Fibroblast of peridontal ligament (primary cell): ENCODE results near the gene CDC42BPG.

Experiments
- DNase-seq: peaks from one replicate; pipeline ENCODE4 v3.0.0-alpha.2; 2010; ENCODE audit errors: extremely low read depth

CDC42BPG gene

DNA sequence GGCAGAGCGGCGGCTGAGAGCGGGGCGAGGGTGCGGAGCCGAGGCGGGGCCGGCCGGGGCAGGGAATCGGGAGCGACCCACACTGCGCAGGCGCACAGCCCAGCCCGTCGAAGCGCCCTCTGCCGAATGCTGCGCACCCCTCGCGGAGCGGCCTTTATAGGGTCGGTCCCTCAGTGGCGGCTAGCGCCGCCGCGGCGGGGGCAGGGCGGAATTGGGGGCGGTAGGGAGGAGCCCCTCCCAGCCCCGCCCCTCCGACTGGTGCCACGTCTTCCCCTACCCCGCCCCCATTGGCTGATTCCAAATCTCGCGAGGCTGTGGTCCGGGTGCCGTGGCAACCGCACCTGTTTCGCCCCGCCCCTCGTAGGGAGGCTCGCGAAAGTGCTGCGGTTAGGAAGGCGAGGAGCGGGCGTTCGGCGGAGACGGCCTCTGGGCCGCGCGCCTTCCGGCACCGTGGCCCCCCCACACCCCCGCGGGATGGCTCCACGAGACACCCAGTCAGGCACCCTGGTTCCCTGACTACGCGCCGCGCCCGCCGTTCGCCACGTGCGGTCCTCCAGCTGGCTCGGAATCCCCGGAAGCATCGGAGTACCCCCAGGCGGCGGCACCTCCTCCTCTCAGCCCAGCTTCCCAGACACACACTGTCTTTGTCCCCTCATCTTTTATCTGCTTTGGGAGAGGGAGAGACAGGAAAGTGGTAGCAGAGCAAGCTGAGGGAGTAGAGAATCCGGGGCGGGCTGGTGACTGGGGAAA lies 34.2 kb upstream of the CDC42BPG start, which contains the start of gene EHD1:
Gene EHD1 (minus strand): TSS at position 128 of the 750 bp plus-strand sequence. CDS start 157 bp downstream, outside the sequence.
- peak; percentile 95 for DNase-seq

DNA sequence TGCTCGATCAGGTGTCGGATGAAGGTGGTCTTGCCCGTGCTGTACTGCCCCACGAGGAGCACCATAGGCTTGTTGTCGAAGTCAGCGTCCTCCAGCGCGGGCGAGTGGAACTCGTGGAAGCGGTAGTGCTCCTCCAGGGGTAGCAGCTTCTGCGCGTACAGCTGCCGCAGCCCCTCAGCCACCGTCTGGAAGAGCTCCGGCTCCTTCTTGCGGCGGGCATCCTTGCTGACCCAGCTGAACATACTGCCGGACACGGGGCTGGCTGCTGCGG lies 33.7 kb upstream of the CDC42BPG start:
- no peak for DNase-seq

DNA sequence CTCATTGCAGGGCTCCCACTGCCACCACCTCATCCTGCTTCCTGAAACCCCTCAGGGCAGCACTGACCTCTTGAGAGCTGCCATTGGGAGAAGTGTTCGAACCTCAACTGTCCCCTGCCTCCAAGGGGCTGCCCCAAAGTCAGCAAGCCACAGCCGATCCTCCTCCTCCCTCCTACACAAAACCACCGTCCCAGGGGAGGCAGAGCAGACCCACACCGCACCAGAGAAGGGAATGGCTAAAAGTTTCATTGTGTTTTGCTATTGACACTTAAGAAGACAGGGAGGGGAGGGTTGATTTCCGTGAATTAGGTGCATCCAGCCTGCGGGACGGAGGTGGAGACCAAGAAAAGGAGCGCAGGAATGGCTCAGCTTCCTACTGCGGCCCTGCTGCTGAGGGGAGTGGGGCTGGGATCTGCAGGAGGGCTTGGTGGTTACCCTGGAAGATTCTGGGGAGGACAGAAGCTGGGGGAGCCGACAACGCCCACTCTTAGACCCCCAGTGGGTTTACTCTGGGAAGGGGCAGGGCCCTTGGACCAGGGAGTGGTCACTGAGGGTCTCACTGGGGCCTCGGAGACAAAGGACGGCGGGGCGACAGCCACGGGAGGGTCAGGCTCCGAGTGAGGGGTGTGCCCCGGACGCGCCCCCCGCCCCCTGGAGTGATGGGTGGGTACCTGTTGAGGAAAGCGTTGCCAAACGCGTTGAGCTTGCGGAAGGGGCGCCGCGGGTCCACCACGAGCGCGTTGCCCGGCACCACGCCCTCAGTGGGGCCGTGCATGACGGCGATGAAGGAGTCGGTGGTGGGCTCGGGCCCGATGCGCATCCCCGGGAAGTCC lies 33.2 kb upstream of the CDC42BPG start:
- no peak for DNase-seq

DNA sequence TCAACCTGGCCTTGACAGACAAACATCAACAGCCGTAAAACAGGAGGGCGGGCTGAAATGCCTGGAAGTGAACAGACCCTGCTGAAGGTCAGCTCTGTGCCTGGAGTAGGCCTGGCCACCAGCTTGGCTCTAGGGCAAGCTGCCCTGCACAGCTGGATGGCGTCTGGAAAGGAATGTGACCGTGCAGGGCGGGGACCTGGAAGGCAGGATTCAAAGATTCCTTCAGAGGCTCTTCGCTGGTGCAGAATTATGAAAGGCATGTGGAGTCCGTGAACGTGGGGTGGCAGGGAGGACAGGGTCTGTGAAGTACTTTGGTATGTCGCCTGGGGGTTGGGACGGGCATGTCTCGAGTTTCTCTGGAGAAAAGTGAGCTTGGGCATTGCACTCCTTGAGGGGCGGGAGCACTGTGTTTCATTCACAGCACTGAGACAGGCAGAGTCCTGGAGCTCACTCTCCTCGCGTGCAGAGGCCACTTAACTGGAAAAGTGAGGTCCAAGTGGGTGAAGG lies 32.4 kb upstream of the CDC42BPG start:
- peak; percentile 45 for DNase-seq

DNA sequence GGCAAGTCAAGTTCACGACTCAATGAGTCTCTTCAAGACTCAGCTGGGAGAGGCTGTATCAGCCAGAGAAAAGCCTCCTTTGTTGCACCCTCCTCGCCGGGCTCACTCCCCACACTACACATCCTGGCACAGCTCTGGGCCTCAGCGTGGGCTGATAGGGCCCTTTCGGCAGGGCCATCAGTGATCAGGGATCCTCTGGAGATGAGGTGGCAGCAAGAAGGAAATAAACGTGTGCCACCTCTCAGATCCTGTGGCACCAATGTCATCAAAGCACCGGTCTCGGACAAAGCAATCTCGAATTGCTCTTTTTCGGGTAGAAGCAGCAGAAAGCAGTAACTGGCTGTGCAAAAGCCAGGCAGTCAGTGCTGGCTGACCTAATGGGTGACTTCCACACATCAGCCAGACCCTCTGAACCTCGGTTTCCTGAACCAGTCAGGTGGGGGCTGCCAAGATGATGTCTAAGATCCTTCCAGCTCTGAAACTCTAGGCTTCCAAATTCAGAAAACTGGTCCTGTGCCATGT lies 31.8 kb upstream of the CDC42BPG start:
- no peak for DNase-seq

DNA sequence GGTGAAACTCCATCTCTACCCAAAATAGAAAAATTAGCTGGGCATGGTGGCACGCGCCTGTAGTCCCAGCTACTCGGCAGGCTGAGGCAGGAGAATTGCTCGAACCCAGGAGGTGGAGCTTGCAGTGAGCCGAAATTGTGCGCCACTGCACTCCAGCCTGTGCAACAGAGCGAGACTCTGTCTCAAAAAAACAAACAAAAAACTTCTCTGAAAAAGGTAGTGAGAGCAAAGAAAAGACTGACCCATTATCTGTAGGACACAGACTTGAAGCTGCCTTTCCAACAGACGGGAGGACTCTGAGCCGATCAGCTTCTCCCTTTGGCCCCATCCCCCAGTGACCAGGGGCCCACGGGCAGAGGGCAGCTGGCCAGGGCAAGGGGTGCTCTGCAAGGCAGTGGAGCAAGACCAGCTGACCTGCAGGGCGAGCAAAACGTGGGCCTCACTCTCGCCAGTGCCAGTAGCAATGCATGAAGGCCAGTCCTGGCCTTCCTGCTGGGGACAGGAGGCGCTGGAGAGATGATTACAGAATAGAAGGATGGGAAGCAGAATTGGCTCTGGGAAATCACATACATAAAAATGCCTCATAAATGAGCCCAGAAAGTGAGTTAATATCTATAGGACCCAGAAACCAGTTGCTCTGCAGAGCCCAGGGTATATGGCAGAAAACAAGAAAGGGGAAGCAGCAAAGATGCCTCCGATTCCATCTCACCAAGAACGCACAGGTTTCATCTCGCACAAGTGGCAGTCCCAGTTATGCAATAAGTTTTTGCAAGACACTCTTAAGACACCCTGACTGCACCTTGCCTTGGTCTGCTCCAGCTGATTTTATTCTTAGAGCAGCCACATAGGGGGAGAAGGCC lies 31.1 kb upstream of the CDC42BPG start:
- no peak for DNase-seq

DNA sequence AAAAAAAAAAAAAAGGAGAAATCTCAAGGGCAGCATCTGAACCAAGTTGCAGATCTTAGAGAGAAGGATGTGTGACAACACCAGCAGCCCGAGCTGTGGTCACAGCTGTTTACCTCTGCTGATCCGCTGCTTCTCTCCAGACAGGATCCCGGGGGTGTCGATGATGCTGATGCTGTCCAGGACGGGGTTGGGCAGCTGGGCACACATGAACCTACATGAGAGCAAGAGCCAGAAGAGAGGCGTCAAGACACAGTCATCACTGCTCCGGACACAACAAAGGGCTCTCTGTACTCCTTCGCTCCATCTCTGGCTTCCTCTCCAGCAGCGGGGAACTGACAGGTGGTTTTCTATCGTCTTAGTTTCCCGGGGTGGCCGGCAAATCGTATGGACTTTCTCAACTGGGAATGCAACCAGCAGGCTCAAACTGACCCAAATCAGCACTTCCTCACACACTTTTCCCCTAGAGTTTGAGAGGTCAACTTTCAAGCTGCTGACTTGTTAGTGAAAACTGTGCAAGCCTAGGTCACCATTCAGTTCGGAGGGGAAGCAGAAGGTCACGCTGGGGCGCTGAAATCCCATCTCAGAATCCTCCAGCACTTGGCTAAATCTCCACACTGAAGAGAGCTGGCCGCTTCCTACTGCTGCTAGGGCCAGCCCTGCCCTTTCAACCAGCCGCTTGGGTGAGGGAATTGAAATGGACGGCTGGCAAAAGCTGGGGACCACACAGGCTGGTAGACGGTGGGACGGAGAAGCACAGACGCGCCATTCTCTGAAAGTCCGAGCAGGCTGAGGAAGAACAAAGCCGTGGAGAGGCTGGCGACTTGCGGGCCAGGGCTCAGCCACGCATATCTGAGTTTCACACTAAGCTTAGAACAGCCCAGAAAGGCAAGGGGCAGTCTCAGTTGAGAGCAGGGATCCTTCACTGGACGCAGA lies 30.1 kb upstream of the CDC42BPG start:
- no peak for DNase-seq

DNA sequence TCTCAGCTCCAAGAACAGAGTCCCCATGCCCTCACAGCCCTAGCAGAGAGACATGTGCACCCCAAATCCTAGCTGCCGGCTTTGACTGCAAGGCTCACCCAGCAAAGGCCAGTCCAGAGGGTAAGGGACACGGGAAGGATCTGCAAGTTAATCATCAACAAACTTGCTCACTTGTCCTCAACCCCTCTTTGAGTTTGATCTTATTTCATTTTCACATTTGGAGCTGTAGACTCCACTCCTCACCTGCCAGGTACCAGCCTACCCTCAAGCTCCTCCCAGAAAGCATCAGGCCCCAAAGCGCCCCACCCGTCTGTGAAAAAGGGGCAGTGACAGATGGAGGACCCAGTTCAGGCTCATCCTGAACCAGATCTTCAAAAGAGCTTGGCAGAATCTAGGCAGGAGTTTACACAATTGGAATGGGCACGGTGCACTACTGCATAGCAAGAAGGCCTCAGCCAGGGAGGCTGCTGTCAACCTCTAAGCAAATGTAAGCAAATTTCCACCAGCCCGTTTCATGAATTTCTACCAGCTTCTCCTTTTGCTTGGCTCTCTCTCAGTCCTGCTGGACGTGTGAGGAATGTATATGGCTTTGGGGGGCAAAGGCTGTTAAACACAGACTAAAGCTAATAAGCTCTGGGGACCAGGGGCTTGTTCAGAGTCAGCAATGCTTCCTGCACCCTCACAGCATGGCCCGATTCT lies 28.5 kb upstream of the CDC42BPG start:
- no peak for DNase-seq

DNA sequence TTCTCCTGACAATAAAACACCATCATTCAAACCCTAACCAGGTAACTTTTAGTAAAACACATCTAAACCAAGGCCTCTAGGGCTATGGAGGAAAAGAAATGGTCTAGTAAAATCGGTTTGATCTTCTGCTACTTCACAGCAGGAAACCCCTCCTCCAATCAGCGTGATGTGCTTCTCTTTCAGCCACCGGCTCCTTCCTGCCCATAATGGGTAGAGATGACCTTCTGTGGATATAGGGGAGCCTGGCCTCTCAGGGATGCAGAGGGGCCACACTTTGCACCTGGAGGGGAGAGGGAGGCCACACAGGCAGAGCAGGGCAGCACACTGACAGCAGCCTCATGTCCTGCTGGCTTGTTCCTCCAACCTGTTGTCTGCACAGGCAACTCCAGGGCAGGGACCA lies 27.0 kb upstream of the CDC42BPG start:
- no peak for DNase-seq

DNA sequence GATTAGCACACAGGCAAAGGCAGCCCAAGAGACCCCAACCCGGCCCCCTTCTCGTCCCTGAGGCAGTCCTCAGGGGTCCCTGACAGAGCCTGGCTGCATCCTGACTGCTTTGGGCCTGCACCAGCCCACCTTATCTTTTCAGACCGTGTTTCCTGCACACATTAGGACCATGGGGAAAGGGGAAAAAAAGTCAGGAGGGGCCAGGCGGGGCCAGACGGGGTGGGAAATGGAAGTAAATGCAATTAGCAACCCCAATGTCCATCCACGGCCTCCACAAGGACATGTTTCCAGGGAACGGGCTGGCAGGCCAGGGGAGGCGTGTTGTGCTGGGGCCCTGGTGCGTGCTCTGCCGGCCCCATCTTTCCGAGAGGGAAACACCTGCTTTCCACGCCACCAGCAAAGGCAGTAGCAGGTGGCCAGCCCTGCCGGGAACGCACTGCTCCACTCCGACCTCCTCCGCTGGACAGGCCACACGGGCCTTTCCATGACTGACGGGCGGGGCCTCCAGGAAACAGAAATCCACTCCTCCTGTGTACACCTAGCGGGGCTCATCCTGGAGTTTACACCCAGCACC lies 26.5 kb upstream of the CDC42BPG start:
- no peak for DNase-seq

DNA sequence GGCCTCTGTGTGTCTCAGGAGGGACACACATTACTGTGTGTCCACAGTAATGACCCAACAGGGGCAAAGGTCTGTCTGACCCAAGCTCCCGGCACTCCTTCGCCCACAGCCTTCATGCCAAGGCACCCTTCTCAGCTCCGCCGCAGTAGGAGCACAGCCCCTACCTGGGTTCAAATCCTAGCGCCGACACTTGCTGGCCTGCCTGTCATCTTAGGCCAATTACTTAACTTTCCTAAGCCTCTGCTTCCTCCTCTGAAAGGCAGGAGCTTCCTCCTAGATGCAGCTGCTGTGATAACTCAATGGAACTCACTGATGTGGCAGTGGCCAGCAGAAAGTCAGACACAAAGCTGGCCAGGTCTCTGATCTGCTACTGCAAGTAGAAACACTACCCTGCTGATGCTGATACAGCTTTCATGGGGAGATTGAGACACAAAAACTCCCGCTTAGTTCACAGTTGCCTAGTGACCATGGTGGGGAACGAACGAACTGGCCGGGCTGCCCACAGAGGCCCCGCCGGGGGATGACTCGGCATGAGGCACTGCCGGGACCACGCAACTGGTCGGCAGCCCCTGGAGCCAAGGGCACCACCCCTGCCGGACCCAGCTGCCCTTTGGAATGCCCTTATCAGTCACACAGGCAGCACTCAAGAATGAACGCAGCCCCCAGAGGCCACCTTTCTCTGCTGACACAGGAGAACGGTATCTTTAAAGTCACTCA lies 25.9 kb upstream of the CDC42BPG start:
- peak; percentile 79 for DNase-seq

DNA sequence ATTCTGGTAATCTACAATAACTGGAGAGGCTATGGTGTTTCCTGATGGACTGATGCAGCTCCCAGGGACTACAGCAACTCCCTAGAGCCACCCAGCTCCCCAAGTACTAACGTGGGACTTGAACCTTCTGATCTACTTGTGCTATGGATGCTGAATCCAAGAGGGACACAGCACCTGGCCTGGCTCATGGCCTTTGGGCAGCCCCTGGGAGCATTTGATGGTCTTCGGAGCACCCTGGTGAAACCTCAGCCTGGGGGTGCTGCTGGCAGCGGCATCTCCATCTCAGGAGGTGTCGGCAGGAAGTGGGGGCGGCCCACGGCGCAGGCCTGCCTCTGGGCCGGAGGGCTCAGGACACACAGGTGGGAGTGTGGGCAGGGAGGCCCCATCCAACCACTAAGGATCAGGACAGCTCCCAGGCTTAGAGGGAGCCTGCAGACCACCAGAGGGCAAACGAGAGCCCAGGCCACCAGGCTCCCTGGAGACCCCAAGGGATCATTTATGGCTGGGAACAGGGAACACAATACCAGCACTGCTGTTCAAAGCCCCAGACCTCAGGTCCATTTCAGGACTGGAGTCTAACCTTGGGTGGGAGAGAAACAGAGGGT lies 25.2 kb upstream of the CDC42BPG start:
- DNase-seq = no peak

DNA sequence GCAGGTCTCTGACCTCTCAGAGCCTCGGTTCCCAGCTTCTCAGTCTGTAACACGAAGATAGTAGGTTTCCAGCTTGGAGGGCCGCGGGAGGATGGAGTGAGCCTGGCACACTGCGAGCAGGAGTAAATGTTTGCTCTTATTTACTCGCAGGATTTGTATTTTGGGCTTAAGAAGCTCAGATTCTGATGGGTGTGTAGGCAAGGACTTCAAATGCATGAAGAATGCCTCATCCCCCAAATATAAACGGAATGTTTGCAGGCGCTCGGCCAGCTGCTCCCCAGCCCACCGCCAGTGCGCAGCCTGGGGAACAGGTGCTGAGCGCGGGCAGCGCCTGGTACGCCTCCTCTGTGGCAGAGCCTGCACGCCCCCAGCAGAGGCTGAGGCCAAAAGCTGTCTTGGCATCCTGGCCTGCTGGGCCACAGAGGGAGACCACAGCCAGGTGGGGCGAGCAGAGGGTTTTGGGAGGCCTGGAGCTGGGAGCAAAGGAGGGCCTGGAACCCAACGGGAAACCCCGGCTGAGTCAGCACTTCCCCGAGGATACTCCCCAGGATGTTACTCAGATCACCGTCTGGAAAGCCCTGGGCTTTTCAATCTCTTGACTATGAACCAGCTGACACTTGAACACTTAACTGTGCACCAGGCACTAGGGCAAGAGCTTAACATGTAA lies 24.6 kb upstream of the CDC42BPG start:
- peak; percentile 74 for DNase-seq

DNA sequence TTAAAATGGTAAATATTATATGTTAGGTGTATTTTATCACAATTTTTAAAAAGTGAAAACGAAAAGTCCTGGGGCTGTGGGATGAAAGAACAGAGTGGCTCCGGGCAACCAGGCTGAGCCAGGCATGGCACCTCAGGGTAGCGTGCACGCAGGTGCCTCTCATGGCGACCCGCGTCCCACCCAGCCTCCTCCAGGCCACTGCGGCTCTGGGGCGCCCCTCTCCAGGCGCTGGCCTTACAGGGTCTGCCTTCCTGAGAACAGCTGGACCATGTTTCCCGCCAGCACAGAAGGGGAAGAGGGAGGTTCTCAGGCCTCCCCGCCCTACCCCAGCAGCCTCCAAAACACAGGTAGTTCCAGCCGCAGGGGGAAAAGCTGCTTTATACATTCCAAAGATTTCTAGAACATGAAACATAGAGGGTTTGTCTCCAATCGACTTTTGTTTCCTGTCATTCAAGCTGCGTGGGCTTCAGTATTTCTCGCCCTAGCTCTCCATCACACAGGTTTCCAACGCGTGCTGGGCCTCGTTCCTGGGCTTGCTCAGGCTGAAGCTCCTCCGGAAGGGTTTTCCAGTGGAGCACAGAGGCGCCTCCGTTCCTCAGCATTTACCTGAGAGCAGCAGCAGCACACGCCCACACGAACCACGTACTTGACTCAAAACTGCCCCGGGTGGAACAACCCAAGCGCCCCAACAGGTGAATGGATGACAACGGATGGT lies 23.5 kb upstream of the CDC42BPG start:
- no peak for DNase-seq

DNA sequence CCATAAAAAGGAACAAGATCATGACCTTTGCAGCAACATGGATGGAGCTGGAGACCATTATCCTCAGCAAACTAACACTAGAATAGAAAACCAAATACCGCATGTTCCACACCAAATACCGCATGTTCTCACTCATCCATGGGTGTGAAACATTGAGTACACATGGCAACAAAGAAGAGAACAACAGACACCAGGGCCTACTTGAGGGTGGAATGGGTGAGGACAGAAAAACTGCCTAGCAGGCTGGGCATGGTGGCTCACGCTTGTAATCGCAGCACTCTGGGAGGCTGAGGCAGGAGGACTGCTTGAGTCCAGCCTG lies 21.7 kb upstream of the CDC42BPG start:
- no peak for DNase-seq

DNA sequence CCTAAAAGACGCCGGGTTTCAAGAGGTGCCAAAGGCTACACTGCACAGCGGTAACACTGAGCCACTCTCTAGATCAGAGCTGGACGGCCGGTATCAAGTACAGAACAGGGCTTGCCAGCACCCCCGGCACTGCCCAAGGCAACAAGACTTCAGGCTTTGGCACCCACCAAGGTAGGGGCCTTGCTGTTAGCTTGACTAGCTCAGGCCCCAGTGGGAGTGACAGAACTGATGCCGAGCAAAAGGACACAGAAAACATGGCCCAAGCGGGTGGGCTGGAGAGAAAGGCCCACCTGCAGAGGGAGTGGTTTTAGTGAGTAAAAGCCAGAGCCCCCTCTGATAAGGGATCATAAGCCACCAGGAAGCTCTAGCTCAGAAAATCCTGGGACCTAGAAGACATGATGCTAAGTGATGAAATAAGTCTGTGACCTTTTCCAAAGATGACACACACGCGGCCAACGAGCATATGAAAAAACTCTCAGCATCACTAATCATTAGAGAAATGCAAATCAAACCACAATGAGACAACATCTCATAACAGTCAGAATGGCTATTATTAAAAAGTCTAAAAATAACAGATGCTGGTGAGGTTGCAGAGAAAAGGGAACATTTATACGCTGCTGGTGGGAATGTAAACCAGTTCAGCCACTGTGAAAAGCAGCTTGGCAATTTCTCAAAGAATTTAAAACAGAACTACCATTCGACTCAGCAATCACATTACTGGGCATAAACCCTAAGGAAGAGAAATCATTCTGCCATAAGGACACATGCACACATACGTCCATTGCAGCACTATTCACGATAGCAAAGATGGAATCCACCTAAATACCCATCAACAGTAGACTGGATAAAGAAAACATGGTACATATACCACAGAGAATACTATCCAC lies 21.1 kb upstream of the CDC42BPG start:
- DNase-seq = peak; percentile 90
